OCI-LY1 (cell line): ENCODE data around the gene CLASRP.

ENCODE experiments used
- H2AFZ ChIP-seq: fragments of 200-600 bp; sonication (generic), shearing (Covaris generic); 2 replicates; pipeline ENCODE4 v1.6.0; 2014; ENCODE audit warnings: antibody characterized with exemption, mild to moderate bottlenecking, low read length
- H3F3A ChIP-seq: fragments of 200-600 bp; sonication (generic), shearing (Covaris generic); 2 replicates; pipeline ENCODE4 v1.6.0; 2014; ENCODE audit warnings: mild to moderate bottlenecking, antibody characterized with exemption, low read length, moderate library complexity; ENCODE audit not compliant: insufficient read depth
- H3K27ac ChIP-seq: fragments of 200-600 bp; sonication (generic); 2 replicates; pipeline ENCODE4 v1.5.1; 2014; ENCODE audit warnings: low read length, mixed run types, mild to moderate bottlenecking, low read depth; ENCODE audit not compliant: poor library complexity, severe bottlenecking
- H3K27me3 ChIP-seq: fragments of 200-600 bp; sonication (generic); 2 replicates; pipeline ENCODE4 v1.6.0; 2014; ENCODE audit warnings: antibody characterized with exemption, mild to moderate bottlenecking, low read length, moderate library complexity; ENCODE audit not compliant: insufficient read depth
- H3K36me3 ChIP-seq: fragments of 200-600 bp; sonication (generic); 2 replicates; pipeline ENCODE4 v1.6.1; 2014; ENCODE audit warnings: mild to moderate bottlenecking, antibody characterized with exemption, low read length, moderate library complexity, mixed read lengths; ENCODE audit not compliant: insufficient read depth
- H3K4me1 ChIP-seq: fragments of 200-600 bp; sonication (generic); 2 replicates; pipeline ENCODE4 v1.5.1; 2014; ENCODE audit warnings: mild to moderate bottlenecking, low read length, moderate library complexity; ENCODE audit not compliant: insufficient read depth, severe bottlenecking
- H3K4me2 ChIP-seq: fragments of 200-600 bp; sonication (generic), shearing (Covaris generic); 2 replicates; pipeline ENCODE4 v1.6.1; 2014; ENCODE audit warnings: low read length
- H3K4me3 ChIP-seq: fragments of 200-600 bp; sonication (generic); 2 replicates; pipeline ENCODE4 v1.5.1; 2014; ENCODE audit warnings: low read length, low read depth, mild to moderate bottlenecking, mixed read lengths; ENCODE audit not compliant: poor library complexity, severe bottlenecking
- H3K79me2 ChIP-seq: fragments of 200-600 bp; shearing (Covaris generic); 2 replicates; pipeline ENCODE4 v1.6.1; 2016; ENCODE audit warnings: mixed run types, low read length, mixed read lengths; ENCODE audit not compliant: insufficient read depth
- H3K9ac ChIP-seq: fragments of 200-600 bp; sonication (generic), shearing (Covaris generic); 2 replicates; pipeline ENCODE4 v1.6.1; 2014; ENCODE audit warnings: mild to moderate bottlenecking, low read length, mixed read lengths
- H3K9me2 ChIP-seq: fragments of 200-600 bp; sonication (generic), shearing (Covaris generic); 2 replicates; pipeline ENCODE4 v1.6.1; 2014; ENCODE audit warnings: low read depth, mild to moderate bottlenecking, low read length, mixed read lengths
- H3K9me3 ChIP-seq: fragments of 200-600 bp; shearing (Covaris generic); 2 replicates; pipeline ENCODE4 v1.6.1; 2014; ENCODE audit warnings: low read length, mixed read lengths
- H4K20me1 ChIP-seq: fragments of 200-600 bp; sonication (generic), shearing (Covaris generic); 2 replicates; pipeline ENCODE4 v1.6.0; 2016; ENCODE audit warnings: mild to moderate bottlenecking, low read length; ENCODE audit not compliant: insufficient read depth
- CTCF ChIP-seq: fragments of 200-600 bp; sonication (generic), shearing (Covaris generic); IDR thresholded peaks from 2 replicates; pipeline ENCODE4 v1.5.1; 2017; ENCODE audit warnings: mild to moderate bottlenecking, antibody characterized with exemption, low read length, moderate library complexity, mixed read lengths
- EZH2 ChIP-seq: fragments of 200-600 bp; sonication (generic), shearing (Covaris generic); IDR thresholded peaks from 2 replicates; pipeline ENCODE4 v1.8.0; 2017; ENCODE audit warnings: borderline replicate concordance, mixed run types, mild to moderate bottlenecking, antibody characterized with exemption, low read length, moderate library complexity, mixed read lengths

Gene CLASRP, protein sequence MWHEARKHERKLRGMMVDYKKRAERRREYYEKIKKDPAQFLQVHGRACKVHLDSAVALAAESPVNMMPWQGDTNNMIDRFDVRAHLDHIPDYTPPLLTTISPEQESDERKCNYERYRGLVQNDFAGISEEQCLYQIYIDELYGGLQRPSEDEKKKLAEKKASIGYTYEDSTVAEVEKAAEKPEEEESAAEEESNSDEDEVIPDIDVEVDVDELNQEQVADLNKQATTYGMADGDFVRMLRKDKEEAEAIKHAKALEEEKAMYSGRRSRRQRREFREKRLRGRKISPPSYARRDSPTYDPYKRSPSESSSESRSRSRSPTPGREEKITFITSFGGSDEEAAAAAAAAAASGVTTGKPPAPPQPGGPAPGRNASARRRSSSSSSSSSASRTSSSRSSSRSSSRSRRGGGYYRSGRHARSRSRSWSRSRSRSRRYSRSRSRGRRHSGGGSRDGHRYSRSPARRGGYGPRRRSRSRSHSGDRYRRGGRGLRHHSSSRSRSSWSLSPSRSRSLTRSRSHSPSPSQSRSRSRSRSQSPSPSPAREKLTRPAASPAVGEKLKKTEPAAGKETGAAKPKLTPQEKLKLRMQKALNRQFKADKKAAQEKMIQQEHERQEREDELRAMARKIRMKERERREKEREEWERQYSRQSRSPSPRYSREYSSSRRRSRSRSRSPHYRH

DNA sequence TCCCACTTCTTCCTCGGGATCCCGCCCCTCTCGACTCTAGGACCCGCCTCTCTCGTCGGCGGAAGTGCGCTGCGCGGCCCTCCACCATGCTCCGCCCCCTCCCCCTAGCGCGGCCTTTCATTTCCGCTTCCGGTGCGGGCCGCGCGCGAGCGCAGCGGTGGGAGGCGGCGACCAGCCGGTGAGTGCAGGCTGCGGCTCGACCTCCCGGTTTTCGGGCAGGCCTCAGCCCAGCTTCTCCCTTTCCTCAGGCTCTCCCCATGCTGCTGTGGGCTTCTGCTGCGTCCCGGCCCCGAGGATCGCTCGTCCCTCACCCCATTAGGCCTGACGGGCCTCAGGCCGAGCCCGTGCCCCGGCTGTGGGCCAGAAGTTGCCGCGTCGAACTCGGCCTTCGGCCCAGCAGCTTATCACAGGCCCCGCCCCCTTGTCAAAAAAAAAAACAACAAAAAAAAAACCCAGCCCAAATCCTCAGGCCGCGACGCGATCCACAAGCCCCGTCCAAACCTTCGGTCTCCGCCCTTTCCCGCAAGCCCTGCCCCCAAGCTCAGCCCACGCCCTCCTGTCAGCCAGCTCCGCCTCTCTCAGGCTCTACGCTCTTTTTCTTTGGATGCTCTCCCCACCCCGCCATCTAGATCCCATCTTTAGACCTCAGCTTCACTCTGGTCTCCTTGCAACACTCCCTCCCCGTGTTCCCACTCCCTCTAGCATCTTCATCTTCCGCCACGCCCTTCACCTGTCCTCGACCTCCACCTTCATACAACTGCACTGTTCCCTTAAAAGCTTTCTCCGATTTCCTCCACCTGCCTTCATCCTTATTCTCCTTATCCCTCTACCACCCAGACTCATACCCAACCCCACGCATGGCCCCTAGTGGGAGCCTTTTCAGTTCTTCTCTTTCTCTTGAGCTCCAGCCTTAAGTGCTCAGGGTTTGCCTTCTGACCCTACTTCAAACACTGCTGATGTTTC, at the start of gene CLASRP:
TSS of gene CLASRP (plus strand) at position 115 of the 963 bp plus-strand sequence. CDS start 1,168 bp downstream, outside the sequence.
- Histone ChIP-seq H3K9me2 (no peaks in the 10 kb centered on the region), H3K27me3 (no peaks in the 10 kb centered on the region), H3K36me3 (peaks cover 81% of the 10 kb centered on the region), H3F3A (no peaks in the 10 kb centered on the region; the same call in 1 of the 2 replicates), H3K27ac (peak within 1 kb of the TSS; percentile 88), H3K9ac (peak within 1 kb of the TSS; percentile 99), H3K4me3 (peak within 1 kb of the TSS; percentile 99), H3K9me3 (no peaks in the 10 kb centered on the region), H3K4me2 (peak within 1 kb of the TSS; percentile 99), H2AFZ (no peak within 1 kb of the TSS), H4K20me1 (no peaks in the 10 kb centered on the region), H3K4me1 (peaks cover 29% of the 10 kb centered on the region), H3K79me2 (peaks cover 30% of the 10 kb centered on the region)
- TF ChIP-seq CTCF (0 out of 2 replicates have a peak, but pooled peaks have one; percentile 5), EZH2 (no peak)

DNA sequence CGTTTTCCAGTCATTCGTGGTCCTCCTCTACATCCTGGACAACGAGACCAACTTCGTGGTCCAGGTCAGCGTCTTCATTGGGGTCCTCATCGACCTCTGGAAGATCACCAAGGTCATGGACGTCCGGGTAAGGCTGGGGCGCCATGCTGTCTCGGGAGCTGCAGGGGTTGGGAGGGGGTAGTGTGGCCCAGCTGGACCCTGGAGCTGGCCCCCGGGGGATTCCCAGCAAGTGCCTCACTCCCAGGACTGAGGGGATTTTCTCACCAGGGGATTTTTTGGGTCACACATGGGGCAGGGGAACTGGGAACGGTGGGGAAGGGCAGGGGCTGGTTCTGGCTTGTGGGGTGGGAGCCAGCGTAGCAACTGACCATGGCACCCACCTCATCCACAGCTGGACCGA, 48.4 kb upstream of the CLASRP start:
- Histone ChIP-seq H2AFZ (no peak overlapping the region), H3K4me1 (peaks cover 38% of the 10 kb centered on the region), H3F3A (no peaks in the 10 kb centered on the region), H3K27me3 (no peaks in the 10 kb centered on the region), H4K20me1 (no peaks in the 10 kb centered on the region), H3K9me3 (no peaks in the 10 kb centered on the region), H3K79me2 (no peaks in the 10 kb centered on the region), H3K27ac (peak overlapping the region; percentile 73), H3K4me2 (no peak overlapping the region), H3K4me3 (no peak overlapping the region), H3K36me3 (peaks cover 49% of the 10 kb centered on the region), H3K9ac (no peak overlapping the region), H3K9me2 (no peaks in the 10 kb centered on the region)
- TF ChIP-seq EZH2: no peak
- no peak for TF ChIP-seq CTCF

- H3K27ac ChIP-seq: peak overlapping the region; percentile 73
- H2AFZ ChIP-seq: no peak overlapping the region
- H3K9me3 ChIP-seq: no peaks in the 10 kb centered on the region
- no peaks in the 10 kb centered on the region for H3K27me3 ChIP-seq
- no peak overlapping the region for H3K4me2 ChIP-seq
- H3F3A ChIP-seq: no peaks in the 10 kb centered on the region
- H3K4me1 ChIP-seq: peaks cover 40% of the 10 kb centered on the region
- H3K9me2 ChIP-seq: no peaks in the 10 kb centered on the region
- H3K4me3 ChIP-seq: no peak overlapping the region
- H3K9ac ChIP-seq: no peak overlapping the region
- peaks cover 45% of the 10 kb centered on the region for H3K36me3 ChIP-seq
- TF ChIP-seq EZH2: no peak
- TF ChIP-seq CTCF: no peak
- H4K20me1 ChIP-seq: no peaks in the 10 kb centered on the region
- H3K79me2 ChIP-seq: no peaks in the 10 kb centered on the region
These were observed 47.9 kb upstream of the CLASRP start for GRCh38 chr19:44990966-44991365.
